ENCODE results near the gene CYTH2. TPM values are rescaled to one million over a fixed set of nuclear protein-coding genes. Genes with fewer than 3 reads are reported as not detected.

CYTH2 gene, protein sequence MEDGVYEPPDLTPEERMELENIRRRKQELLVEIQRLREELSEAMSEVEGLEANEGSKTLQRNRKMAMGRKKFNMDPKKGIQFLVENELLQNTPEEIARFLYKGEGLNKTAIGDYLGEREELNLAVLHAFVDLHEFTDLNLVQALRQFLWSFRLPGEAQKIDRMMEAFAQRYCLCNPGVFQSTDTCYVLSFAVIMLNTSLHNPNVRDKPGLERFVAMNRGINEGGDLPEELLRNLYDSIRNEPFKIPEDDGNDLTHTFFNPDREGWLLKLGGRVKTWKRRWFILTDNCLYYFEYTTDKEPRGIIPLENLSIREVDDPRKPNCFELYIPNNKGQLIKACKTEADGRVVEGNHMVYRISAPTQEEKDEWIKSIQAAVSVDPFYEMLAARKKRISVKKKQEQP
- total RNA-seq (179 and 211 TPM in 2 replicates), polyA plus RNA-seq (103 and 138 TPM in 2 replicates)

DNA sequence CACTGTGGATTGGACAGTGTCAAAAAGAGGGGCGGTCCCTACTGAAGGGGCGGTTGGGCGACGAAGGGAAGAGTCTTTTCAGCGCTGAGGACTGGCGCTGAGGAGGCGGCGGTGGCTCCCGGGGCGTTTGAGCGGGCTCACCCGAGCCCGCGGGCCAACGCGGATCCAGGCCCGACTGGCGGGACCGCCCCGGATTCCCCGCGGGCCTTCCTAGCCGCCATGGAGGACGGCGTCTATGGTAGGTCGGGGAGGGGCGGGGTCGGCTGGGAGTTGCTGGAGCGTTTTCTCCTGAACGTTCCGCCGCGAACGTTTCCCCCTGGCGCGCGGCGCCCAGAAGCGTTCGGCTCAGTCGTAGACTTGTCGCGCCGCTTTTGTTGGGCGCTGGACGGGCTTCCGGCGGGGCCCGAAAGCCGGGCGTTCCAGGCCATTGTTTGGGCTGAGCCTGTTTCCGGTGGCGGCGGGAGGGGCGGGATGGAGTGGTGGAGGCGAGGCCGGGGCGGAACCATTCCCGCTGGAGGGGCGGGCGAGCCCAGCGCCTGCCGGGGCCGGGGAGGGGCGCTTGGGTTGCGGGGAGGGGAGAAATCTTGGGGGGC is at the start of gene CYTH2:
TSS of gene CYTH2 (plus strand) at position 81 of the 593 bp plus-strand sequence. CDS start at position 220, 139 bp downstream.
- no peaks in the 10 kb centered on the region for H3K27me3 ChIP-seq
- DNase-seq (ENCODE audit: low read depth in 1 of 2, low spot score in 1 of 2) = peak; percentile 86 to 88
- peak within 1 kb of the TSS; percentile 99 for H3K4me3 ChIP-seq
- peak within 1 kb of the TSS; percentile 99 for H3K27ac ChIP-seq
- TF ChIP-seq, protein P1, sequence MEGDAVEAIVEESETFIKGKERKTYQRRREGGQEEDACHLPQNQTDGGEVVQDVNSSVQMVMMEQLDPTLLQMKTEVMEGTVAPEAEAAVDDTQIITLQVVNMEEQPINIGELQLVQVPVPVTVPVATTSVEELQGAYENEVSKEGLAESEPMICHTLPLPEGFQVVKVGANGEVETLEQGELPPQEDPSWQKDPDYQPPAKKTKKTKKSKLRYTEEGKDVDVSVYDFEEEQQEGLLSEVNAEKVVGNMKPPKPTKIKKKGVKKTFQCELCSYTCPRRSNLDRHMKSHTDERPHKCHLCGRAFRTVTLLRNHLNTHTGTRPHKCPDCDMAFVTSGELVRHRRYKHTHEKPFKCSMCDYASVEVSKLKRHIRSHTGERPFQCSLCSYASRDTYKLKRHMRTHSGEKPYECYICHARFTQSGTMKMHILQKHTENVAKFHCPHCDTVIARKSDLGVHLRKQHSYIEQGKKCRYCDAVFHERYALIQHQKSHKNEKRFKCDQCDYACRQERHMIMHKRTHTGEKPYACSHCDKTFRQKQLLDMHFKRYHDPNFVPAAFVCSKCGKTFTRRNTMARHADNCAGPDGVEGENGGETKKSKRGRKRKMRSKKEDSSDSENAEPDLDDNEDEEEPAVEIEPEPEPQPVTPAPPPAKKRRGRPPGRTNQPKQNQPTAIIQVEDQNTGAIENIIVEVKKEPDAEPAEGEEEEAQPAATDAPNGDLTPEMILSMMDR (IDR thresholded peaks at IDR 0.05; ENCODE audit: low read depth, low read length) = no peak
- H3K9me3 ChIP-seq (ENCODE audit: low read depth) = no peaks in the 10 kb centered on the region
- H3K4me1 ChIP-seq (ENCODE audit: low read depth) = peaks cover 5% of the 10 kb centered on the region
- peaks cover 35% of the 10 kb centered on the region for H3K36me3 ChIP-seq

DNA sequence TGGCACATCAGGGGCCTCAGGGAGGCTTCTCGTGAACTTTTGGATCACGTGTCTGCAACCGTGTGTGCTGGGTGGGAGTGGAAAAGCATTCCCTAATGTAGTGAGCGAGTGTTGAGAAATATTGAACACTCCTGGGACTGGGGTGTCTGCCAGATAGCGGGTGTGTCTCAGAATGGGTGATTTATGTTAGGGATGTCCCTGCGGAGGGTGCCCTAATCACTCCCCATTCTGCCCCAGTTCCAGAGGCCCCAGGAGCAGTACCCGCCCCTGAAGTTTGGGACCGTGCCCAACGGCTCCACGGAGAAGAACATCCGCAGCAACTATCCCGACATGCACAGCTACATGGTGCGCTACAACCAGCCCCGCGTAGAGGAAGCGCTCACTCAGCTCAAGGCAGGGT is 47.6 kb upstream of the CYTH2 start:
- Histone ChIP-seq H3K27ac (no peak overlapping the region), H3K9me3 (ENCODE audit: low read depth) (no peaks in the 10 kb centered on the region)

DNA sequence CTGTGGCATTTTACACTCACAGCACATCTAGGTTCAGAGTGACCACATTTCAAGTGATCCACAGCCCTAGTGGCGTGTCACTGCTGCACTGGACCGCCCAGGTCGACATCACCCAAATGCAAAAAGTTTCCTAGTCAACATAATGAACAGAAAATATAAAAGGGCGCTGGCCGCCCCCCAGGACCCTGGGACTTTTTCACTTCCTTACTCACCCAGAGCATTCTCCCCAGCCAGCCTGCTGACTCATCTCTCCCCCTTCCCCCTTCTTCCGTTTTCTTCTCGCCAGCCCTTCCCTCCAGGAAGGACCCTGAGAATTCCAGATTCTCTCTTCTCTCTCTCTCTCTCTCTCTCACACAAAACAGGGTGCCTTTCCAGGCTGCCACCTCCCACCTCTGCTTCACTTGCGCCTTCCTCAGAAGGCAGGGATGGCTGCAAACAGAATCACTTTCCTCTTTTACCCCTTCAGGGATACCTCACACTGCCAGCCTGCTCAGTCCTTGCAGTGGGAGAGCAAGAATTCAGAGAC is 44.4 kb upstream of the CYTH2 start:
- no peaks in the 10 kb centered on the region for H3K9me3 ChIP-seq (ENCODE audit: low read depth)
- H3K4me3 ChIP-seq = no peak overlapping the region
- no peaks in the 10 kb centered on the region for H3K36me3 ChIP-seq
- H3K4me1 ChIP-seq (ENCODE audit: low read depth) = no peaks in the 10 kb centered on the region
- H3K27ac ChIP-seq = no peak overlapping the region
- peak in 1 of 2 donors; percentile 72 for DNase-seq (ENCODE audit: low read depth in 1 of 2, low spot score in 1 of 2)
- no peaks in the 10 kb centered on the region for H3K27me3 ChIP-seq
- TF ChIP-seq, protein P1 (IDR thresholded peaks at IDR 0.05; ENCODE audit: low read depth, low read length) = no peak

More for the DNA sequence above, 47.6 kb upstream of the CYTH2 start:
- Histone ChIP-seq H3K27me3 (no peaks in the 10 kb centered on the region), H3K36me3 (no peaks in the 10 kb centered on the region), H3K4me1 (ENCODE audit: low read depth) (peaks cover 8% of the 10 kb centered on the region), H3K4me3 (no peak overlapping the region)
- DNase-seq (ENCODE audit: low read depth in 1 of 2, low spot score in 1 of 2) = no peak
- TF ChIP-seq, protein P1 (IDR thresholded peaks at IDR 0.05; ENCODE audit: low read depth, low read length) = no peak

DNA sequence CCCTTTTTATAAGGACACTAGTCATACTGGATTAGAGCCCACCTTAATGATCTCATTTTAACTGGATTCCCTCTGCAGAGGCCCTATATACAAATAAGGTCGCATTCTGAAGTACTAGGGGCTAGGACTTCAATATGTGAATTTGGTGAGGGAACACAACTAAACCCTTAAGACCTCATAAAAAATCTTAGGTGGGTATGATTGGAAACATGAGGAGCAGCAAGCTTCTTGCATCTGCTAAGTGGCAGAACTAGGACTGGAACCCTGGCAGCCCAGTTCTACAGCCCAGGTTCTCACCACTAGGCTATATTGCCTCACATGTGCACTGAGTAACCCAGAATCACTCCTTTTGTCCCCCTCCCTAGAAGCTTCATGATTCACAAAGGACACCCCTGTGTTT is 40.5 kb upstream of the CYTH2 start:
- TF ChIP-seq, protein P1 (IDR thresholded peaks at IDR 0.05; ENCODE audit: low read depth, low read length) = no peak
- no peak for DNase-seq (ENCODE audit: low read depth in 1 of 2, low spot score in 1 of 2)
- Histone ChIP-seq H3K4me3 (no peak overlapping the region), H3K27me3 (no peaks in the 10 kb centered on the region), H3K4me1 (ENCODE audit: low read depth) (no peaks in the 10 kb centered on the region), H3K9me3 (ENCODE audit: low read depth) (no peaks in the 10 kb centered on the region), H3K36me3 (no peaks in the 10 kb centered on the region), H3K27ac (no peak overlapping the region)

DNA sequence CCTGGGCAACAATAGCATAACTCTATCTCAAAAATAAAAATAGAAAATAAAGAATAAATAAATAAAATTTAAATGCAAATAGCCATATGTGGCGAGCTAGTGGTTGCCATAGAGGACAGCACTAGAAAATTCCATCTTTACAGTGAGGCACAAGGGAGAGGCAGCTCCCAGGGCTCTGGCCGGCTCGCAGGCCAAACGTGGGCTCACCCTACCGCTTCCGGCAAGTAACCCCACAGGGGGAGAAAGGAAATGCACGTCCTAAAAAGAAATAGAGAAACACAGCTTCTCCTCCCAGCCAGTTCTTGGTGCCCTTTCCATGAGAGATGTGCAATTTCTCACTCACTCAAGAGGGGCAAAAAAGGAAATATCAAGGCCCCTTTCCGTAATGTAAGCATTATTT is 35.8 kb upstream of the CYTH2 start:
- no peak for DNase-seq (ENCODE audit: low read depth in 1 of 2, low spot score in 1 of 2)
- Histone ChIP-seq H3K4me3 (no peak overlapping the region), H3K4me1 (ENCODE audit: low read depth) (no peaks in the 10 kb centered on the region)

More for the DNA sequence above, 35.8 kb upstream of the CYTH2 start:
- Histone ChIP-seq H3K9me3 (ENCODE audit: low read depth) (no peaks in the 10 kb centered on the region), H3K27ac (no peak overlapping the region), H3K27me3 (no peaks in the 10 kb centered on the region), H3K36me3 (no peaks in the 10 kb centered on the region)
- TF ChIP-seq, protein P1 (IDR thresholded peaks at IDR 0.05; ENCODE audit: low read depth, low read length) = no peak

All from cardiac muscle cell (in vitro differentiated cells and primary cell).